HG03280 (cell line): ENCODE data around the gene PMM2.
"Not testable (repeated sequence)": the region's sequence is repeated elsewhere in the genome, so short reads cannot be mapped to it uniquely, and the experiment has no call there.

Experiments
- ATAC-seq: cut with Tn5 transposase; IDR thresholded peaks from one replicate; pipeline ENCODE4 v1.9.1; 2021; ENCODE audit warnings: mild to moderate bottlenecking, moderate library complexity; ENCODE audit not compliant: unreplicated experiment

Gene PMM2

GRCh38 chr16:8797364-8798173 lies at the start of gene PMM2, which contains the start of gene TMEM186:
PMM2 (plus strand) TSS chr16:8797839; CDS start chr16:8797883, 44 bp downstream.
TMEM186 (minus strand) TSS chr16:8797639; CDS start chr16:8797614, 25 bp downstream.
- peak; percentile 94 for ATAC-seq

GRCh38 chr16:8748944-8749343 lies 48.7 kb upstream of the PMM2 start:
- ATAC-seq = not testable (repeated sequence)

- ATAC-seq = no peak
Observed at GRCh38 chr16:8751481-8752311, 45.9 kb upstream of the PMM2 start.

- ATAC-seq = no peak
Observed at GRCh38 chr16:8752706-8753105, 44.9 kb upstream of the PMM2 start.

- ATAC-seq = no peak
Observed at GRCh38 chr16:8753416-8754054, 44.1 kb upstream of the PMM2 start.

- no peak for ATAC-seq
Observed at GRCh38 chr16:8756755-8757154, 40.9 kb upstream of the PMM2 start.

- ATAC-seq = no peak
Observed at GRCh38 chr16:8758022-8758421, 39.6 kb upstream of the PMM2 start.

- ATAC-seq = no peak
Observed at GRCh38 chr16:8760021-8760420, 37.6 kb upstream of the PMM2 start.

- ATAC-seq = no peak
Observed at GRCh38 chr16:8761078-8761477, 36.6 kb upstream of the PMM2 start.

- no peak for ATAC-seq
Observed at GRCh38 chr16:8762254-8762653, 35.4 kb upstream of the PMM2 start.

GRCh38 chr16:8763083-8763482 lies 34.6 kb upstream of the PMM2 start:
- ATAC-seq = no peak

GRCh38 chr16:8763899-8764298 lies 33.7 kb upstream of the PMM2 start:
- ATAC-seq = no peak

GRCh38 chr16:8764525-8765250 lies 33.0 kb upstream of the PMM2 start:
- ATAC-seq = no peak

GRCh38 chr16:8767176-8767575 lies 30.5 kb upstream of the PMM2 start:
- ATAC-seq = no peak

- no peak for ATAC-seq
Observed at GRCh38 chr16:8768283-8768682, 29.4 kb upstream of the PMM2 start.

GRCh38 chr16:8768692-8769091 lies 28.9 kb upstream of the PMM2 start:
- ATAC-seq = no peak

GRCh38 chr16:8773537-8773936 lies 24.1 kb upstream of the PMM2 start:
- ATAC-seq = no peak

- no peak for ATAC-seq
Observed at GRCh38 chr16:8774208-8774607, 23.4 kb upstream of the PMM2 start.

- ATAC-seq = no peak
Observed at GRCh38 chr16:8775359-8775758, 22.3 kb upstream of the PMM2 start.

GRCh38 chr16:8776129-8776584 lies 21.5 kb upstream of the PMM2 start:
- no peak for ATAC-seq

- ATAC-seq = no peak
Observed at GRCh38 chr16:8777217-8777616, 20.4 kb upstream of the PMM2 start.
